HG03575 (cell line): ENCODE results near the gene MMP24.

Experiments
- ATAC-seq: cut with Tn5 transposase; IDR thresholded peaks from one replicate; pipeline ENCODE4 v1.9.1; 2021; ENCODE audit not compliant: unreplicated experiment, insufficient number of reproducible peaks, low FRiP score; ENCODE audit errors: extremely low read depth

The MMP24 gene

DNA sequence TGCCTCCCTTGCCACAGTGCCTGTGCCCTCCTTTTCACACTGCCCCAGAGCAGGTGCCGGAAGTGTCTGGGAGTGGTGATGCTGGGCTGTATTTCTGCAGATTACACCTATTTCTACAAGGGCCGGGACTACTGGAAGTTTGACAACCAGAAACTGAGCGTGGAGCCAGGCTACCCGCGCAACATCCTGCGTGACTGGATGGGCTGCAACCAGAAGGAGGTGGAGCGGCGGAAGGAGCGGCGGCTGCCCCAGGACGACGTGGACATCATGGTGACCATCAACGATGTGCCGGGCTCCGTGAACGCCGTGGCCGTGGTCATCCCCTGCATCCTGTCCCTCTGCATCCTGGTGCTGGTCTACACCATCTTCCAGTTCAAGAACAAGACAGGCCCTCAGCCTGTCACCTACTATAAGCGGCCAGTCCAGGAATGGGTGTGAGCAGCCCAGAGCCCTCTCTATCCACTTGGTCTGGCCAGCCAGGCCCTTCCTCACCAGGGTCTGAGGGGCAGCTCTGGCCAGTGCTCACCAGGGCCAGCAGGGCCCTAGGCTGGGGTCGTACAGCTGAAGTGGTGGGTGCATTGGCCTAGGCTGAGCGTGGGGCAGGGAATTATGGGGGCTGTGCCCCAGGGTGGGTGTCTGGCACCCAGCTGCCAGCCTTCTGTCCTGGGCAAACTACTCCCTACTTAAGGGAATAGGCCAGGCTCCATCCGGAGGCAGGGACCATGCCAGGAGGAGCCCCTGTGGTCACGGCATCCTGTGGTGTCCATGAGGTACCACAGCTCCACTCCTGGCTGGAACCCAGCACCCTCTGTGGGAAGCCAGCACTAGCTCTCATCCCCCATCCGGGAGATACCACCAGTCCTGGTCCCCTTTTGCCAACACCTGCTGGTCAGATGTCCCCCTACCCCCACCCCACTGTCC lies 47.9 kb downstream of the MMP24 start:
- ATAC-seq: no peak

DNA sequence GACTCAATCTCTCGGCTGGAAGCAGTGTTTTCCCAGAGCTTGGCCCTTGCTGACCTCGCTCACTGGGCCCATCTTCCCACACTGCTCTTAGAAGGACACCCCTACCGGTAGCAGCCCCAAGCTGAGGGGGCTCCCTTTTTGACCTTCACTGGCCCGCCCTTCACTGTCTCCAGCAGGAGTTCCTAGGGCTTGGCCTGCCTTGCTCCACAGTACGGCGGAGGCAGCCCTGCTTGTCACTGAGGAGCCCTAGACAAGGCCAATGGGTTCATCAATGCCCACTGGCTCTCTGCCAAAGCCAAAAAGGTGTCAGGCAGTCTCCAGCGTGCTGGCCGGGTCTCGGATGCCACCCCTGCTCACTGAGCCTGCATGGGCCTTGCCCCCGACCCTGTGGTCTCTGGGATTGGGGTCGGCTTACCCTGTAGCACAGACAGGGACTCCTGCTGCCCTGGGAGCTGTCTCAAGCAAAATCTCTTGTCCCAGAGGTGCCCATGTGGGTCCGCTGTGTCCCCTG lies 49.3 kb downstream of the MMP24 start:
- ATAC-seq: no peak

DNA sequence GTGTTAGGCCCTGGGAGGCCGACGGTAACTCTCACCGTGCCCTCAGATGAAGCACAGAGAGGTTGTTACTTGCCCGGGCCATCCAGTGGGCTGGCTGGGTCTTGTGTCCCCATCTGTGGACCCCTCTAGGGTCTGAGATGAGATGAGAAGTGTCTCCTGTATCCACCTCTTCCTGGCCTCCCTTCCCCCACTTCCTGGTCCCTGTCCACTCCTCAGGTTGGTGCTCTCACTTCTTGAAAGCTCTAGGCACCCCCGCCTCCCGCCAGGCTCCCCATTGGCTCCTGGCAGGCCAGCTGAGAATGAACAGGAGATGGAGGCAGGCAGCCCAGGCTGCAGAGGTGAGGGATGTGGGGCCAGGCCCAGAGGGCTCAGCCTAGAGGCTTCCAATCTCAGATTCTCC lies 49.9 kb downstream of the MMP24 start:
- no peak for ATAC-seq

DNA sequence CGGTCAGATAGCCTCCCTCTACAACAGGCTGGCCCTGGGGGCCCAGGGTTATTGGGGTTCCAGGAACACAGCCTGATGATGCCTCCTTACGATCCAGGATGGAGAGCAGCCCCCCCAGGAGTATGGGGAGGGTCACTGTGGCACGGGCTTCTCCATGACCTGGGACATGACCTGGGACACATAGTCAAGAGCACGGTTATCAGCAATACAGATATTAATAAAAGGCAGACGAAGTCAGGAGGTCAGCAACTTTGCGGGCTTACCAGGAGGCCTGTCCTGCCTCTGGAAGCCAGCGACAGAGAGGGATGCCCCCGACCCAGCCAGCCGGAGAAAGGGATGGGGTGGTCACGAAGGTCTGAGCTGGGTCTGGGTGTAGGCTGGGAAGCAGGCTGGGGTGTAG lies 50.6 kb downstream of the MMP24 start:
- no peak for ATAC-seq

DNA sequence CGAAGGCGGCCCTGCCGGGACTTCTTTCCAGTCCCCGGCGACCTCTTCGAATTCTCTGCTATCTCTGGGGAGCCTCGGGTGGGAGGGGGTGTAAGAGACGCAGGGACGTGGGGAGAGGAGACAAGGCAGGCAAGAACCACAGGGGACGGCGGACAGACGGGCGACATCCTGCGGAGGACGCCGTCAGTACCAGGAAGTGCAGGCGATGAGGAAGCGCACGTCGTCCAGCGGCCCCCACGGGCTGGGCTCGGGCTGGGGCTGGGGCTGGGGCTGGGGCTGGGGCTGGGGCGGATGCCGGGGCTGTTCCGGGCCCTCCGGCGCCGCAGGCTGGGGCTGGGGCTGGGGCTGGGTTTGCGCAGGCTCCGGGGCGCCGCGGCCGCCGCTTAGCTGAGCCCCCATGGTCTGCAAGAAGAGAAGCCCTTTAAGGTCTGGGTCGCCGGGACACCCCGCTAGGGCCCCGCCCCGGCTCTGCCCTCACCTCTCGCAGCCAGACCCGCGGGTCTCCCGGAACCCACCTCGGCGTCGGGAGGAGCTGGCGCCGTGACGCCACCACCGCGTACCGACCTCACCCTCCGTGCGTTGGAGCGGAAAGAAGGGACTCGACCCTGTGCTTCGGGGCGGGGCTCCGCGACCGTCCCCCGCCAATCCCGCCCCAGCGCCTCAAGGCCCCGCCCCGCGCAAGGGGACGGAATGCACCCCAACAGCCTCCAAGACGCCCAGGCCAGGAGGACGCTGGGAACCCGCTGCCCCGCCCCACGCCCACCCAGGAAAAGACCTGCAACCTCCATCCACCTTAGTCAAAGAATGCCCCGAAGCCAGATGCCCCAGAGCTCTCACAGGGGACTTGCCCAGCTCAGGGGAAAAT lies 51.3 kb downstream of the MMP24 start, which contains the start of gene MMP24OS:
Gene MMP24OS (minus strand): TSS at position 592 of the 865 bp plus-strand sequence. CDS start 193 bp downstream, at position 399.
- ATAC-seq: no peak

DNA sequence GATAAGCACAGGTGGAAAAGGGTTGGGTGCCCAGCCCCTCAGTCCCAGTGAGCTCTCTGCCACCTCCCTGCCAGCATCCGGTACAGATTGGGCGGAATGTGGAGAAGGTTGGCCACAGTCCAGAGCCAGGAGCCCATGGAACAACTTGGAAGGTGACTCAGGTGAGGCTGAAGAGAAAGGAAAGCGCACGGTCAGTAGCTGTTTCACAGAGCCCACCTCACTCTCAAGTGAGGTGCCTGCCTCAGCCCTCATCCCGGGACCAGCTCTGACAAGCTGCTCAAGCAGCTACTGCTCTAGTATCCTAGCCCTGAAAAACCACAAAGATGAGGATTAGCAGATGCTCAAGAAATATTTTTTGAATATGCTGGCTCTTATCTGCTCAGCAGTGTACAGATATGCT lies 52.5 kb downstream of the MMP24 start:
- ATAC-seq: no peak

DNA sequence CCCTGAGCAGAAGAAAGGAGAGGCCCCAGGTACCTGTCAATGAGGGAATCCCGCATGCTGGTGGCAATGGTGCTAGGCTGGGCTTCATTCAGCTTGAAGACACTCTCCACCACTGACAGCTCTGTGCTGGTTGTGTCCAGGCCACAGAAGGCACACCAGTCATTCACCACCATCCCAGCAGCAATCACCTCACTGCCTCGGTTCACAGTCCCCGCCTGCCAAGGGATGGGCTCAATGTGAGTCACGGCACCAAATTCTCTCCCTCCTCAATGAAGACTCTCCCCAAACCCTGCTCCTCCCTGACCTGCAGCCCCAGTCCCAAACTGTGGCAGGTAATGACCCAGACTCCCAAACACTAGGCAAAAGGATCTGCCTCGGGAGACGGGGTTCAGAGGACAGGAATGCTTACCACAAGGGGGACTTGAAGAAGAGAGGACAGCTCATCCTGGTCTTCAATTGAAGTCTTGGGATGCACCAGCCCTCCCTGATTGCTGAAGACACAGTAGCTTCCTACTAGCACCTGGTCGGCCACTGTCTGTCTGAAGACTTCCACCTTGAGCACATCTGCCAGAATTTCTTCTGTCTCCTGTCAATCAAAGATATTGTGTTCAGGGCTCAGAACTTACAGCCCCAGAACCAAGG lies 53.2 kb downstream of the MMP24 start:
- no peak for ATAC-seq

DNA sequence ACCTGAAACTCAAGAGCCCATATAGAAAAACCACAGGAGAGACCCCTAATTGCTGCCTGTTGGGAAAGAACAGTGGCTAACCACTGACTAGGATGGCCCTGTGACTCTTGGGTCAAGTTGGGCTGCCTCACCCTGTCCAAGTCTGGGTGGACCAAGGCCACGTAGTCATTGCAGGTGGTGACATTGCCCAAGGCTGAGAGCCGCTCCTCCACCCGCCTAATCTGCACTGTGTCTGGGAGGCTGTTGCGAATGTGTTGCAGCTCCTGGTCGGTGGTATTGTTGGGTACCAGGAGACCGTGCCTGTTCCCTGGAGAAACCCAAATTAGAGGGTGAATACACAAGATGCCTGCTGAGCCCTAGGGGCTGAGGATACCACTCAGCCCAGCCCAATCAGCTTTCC lies 54.0 kb downstream of the MMP24 start:
- no peak for ATAC-seq

DNA sequence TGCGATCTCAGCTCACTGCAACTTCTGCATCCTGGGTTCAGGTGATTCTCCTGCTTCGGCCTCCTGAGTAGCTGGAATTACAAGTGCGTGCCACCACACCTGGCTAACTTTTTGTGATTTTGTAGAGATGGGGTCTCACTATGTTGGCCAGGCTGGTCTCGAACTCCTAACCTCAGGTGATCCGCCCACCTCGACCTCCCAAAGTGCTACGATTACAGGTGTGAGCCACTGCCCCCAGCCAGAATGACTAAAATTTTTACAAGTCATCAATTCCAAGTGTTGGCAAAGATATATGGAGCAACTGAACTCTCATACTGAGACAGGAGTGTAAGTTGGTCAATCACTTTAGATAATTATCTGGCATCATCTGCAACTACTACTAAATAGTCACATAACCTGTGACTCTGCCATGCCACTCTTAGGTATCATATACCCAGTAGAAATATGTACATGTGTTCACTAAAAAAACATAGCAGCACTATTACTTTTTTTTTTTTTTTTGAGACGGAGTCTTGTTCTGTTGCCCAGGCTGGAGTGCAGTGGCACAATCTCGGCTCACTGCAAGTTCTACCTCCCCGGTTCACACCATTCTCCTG lies 55.1 kb downstream of the MMP24 start:
- ATAC-seq: no peak

DNA sequence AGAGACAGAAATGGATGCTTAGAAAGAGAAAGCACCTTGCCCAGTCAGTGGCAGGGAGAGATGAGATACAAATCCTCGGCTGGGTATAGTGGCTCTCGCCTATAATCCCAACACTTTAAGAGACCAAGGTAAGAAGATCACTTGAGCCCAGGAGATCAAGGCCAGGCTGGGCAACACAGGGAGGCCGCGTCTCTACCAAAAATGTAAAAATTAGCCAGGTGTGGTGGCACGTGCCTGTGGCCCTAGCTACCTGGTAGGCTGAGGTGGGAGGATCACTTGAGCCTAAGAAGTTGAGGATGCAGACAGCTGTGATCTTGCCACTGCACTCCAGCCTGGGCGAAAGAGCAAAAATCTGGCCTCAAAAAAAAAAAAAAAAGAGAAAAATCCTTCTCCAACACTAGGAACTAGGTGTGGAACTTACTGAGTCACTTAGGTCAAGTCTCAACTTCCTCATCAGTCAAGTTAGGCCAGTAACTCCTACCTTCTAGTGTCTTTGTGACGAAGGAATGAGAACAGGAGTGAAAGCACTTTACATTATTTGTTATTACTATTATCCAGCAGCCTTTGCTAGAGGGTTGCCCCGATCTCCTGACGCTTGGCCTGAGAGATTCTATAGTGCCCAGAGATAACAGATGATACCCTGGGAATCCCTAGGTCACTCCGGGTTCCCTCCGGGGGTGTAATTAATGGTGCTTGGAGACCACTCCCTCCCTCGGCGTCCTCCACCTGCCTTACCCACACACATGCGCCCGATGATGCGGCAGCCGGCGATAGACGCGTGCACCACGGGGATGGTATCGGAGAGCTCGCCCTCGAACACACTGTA lies 57.2 kb downstream of the MMP24 start:
- ATAC-seq: no peak

DNA sequence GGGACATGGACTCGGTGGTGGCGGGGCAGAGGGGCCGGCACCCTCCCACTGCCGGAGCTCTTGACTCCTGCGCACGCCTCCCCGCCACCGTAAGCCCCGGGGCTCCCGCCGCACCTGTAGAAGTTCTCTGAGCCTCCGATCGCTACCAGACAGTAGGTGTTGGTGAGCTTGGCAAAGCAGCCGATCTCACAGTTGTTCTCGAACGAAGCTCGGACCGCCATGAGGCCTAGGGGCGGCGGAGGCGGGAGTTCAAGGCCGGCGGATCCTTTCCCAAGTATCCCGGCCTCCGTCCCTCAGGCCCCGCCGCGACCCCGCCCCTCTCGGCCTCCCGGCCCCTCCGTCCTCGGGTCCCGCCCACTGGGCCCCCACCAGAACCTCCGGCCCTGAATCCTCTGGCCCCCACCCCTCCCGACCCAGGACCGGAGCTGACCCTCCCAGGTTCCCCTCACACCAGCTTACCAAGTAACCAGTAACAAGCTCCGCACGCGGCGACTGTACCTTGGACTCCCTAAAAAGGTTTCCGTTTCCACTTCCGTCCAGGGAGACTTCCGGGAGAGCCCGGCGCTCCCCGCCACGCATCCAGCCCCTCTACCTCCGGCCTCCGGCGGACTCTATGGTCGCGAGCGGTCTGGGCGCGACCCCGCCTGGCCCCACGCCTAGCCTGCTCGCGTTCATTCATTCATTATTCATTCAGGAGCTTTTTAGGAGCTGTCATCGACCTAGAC lies 57.9 kb downstream of the MMP24 start, which contains the start of gene EIF6:
Gene EIF6 (minus strand): TSS at position 506 of the 725 bp plus-strand sequence. CDS start 285 bp downstream, at position 221.
- no peak for ATAC-seq

DNA sequence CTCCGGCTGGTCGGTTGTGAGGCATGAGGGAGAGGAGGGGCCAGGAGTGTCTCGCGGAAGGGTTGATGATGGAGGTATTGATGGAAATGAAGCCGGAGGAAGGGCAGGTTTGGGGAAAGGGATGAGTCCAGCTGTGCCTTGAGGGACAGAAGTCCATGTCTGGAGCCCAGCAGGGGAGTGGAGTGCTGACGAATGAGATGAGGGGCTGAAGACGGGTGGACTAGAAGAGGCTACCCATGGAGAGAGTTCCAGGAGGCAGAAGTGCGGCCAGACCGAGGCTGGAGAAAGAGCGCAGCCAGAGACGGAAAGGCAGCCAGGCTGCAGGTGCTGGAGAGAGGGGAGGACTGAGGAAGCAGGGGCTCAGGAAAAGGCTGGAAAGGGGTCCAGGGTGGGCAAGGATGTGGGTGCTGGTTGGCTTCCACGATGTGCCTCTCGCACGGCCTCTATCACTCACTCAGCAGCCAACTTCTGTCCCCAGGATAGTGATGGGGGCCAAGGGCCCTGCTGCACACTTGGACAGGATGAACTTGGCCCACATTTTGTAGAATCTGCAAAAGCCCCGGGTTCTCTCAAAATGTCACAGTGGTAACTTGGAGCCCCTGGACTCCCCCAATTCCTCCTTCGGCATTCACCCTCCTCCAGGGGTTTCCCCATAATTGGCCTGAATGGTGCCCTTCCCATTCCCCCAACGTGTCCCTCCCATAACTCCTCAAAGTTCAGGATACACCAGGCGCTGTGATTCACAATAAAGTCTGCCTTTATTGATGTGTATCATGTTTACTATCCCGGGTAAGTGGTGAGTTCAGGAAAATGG lies 58.7 kb downstream of the MMP24 start:
- ATAC-seq: no peak

DNA sequence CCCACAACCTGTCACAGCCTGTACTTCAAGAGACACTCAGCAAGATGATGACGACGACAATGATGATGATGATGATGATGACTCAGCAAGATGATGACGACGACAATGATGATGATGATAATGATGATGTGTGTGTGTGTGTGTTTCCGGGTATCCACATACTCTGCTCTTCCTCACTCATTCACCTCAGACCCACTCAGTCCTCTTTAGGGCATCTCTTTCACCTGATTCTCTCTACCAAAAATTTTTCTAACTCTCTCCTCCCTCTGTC lies 59.3 kb downstream of the MMP24 start:
- ATAC-seq: no peak

DNA sequence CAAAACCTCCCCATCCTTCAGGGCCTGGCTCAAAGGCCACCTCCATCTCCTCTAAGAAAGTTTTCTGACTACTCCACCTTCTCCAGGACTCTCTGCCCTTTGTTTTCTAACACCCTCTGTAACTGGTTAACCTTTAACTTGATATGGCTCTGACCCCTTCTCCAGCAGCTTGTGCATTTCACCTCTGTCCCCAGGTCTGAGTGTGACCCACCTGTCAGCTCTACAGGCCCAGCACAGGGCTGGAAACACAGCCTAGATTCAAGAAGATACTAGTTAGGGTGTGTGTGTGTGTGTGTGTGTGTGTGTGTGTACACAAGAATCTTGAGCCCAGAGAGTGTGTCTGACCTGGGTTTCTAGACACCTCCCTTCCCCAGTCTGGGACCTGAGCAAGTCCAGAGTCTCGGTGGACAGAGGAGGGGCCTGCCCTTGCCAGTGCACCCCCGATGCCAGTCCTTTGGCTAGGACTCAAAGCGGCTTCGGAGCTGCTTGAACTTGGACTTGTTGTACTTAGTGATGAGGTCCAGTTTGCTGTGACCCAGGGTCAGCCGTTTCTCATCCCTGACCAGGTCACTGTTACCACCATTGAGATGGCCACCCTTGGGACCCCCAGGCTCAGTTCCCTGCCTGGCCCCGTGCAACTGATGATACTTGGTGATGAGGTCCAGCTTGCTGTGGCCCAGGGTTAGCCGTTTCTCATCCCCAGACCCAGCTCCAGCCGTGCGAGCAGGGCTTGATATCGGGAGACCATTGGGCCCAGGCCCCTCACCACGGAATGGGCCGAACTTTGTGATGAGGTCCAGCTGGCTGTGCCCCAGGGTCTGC lies 59.8 kb downstream of the MMP24 start:
- ATAC-seq: no peak

DNA sequence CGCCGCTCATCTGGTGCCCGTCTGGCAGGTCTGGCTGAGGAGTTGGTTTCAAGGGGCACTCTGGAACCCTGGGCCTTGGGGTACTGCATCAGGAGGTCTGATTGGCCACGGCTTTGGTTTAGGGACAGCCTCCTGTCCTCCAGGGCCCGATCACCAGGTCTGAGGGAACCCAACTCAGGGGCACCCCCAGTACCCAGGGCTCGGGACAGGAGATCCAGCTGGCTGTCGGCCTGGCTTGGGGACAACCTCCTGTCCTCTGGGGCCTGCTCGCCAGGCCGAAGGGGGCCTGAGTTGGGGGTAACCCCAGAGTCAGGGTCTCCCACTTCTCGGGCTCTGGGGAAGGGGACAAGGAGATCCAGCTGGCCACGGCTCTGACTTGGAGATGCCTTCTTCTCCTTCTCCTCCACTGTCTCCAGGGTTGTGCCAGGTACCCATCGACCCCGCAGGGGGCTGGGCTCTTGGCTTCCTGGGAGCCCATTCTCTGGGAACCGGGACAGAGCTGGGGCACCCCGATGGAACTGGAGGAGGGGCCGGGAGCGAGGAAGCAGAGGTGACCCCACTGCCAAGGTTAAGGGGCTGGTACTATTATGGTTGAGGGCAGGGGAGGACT lies 60.5 kb downstream of the MMP24 start:
- no peak for ATAC-seq
